GM23248 (cell line): ENCODE data around the gene AURKA.

Experiments
- EZH2 ChIP-seq: fragments of 200-600 bp; sonication (generic); IDR thresholded peaks from 2 replicates; pipeline ENCODE4 v1.6.1; 2018; ENCODE audit warnings: antibody characterized with exemption, mild to moderate bottlenecking; ENCODE audit not compliant: insufficient read depth, poor library complexity, severe bottlenecking
- EZH2phosphoT487 ChIP-seq: fragments of 200-600 bp; sonication (generic); IDR thresholded peaks from 2 replicates; pipeline ENCODE4 v1.6.1; 2018; ENCODE audit warnings: antibody characterized with exemption, moderate library complexity, mild to moderate bottlenecking, low read depth; ENCODE audit not compliant: insufficient read depth

GRCh38 chr20:56345911-56346310 is 46.1 kb downstream of the AURKA start:
- TF ChIP-seq EZH2 = no peak
- no peak for TF ChIP-seq EZH2phosphoT487
